ENCODE data around the gene OXGR1.

DNA sequence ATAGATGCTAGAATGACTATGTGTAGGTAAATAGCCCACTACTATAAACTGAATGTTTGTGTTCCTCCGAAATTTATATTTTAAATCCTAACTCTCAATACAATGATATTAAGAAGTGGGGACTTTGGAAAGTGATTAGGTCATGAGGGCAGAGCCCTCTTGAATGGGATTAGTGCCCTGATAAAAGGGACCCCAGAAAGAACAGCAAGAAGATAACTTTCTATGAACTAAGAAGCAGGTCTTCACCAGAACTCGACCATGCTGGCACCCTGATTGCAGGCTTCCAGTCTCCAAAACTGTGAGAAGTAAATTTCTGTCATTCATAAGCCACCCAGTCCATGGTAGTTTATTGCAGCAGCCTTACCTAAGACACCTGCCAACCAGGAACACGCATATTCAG lies 33.9 kb downstream of the OXGR1 start:
- TF ChIP-seq POLR2AphosphoS5 (IDR thresholded peaks at IDR 0.05; ENCODE audit: low read depth, low read length): no peak
- no peak for TF ChIP-seq POLR2A (IDR thresholded peaks at IDR 0.05; ENCODE audit: low read depth, low read length)
- TF ChIP-seq TAF1 (IDR thresholded peaks at IDR 0.05; ENCODE audit: borderline replicate concordance, low read depth, low read length): no peak
